KMS-11 (cell line): ENCODE data around the gene UBA5.

Source experiments
- H2AFZ ChIP-seq: fragments of 200-600 bp; sonication (generic); 2 replicates; pipeline ENCODE4 v1.6.1; 2016; ENCODE audit warnings: antibody characterized with exemption, mixed run types, low read depth
- H3K27ac ChIP-seq: fragments of 200-600 bp; sonication (generic); 2 replicates; pipeline ENCODE4 v1.6.1; 2016; ENCODE audit warnings: mild to moderate bottlenecking, mixed run types
- H3K27me3 ChIP-seq: fragments of 200-600 bp; sonication (generic); 2 replicates; pipeline ENCODE4 v1.6.1; 2017; ENCODE audit warnings: mild to moderate bottlenecking, low read depth, mixed run types, moderate library complexity; ENCODE audit not compliant: insufficient read depth
- H3K36me3 ChIP-seq: fragments of 200-600 bp; sonication (generic); 2 replicates; pipeline ENCODE4 v1.6.1; 2017; ENCODE audit warnings: mild to moderate bottlenecking, mixed run types; ENCODE audit not compliant: insufficient read depth
- H3K4me1 ChIP-seq: fragments of 200-600 bp; sonication (generic); 2 replicates; pipeline ENCODE4 v1.6.1; 2016; ENCODE audit warnings: mild to moderate bottlenecking, low read depth, mixed run types; ENCODE audit not compliant: poor library complexity, severe bottlenecking
- H3K4me2 ChIP-seq: fragments of 200-600 bp; sonication (generic); 2 replicates; pipeline ENCODE4 v1.7.0; 2016; ENCODE audit warnings: mild to moderate bottlenecking, mixed run types
- H3K4me3 ChIP-seq: fragments of 200-600 bp; sonication (generic); IDR thresholded peaks from 2 replicates; pipeline ENCODE4 v1.6.1; 2017; ENCODE audit warnings: low read depth, low read length, mixed read lengths; ENCODE audit not compliant: insufficient read depth
- H3K79me2 ChIP-seq: fragments of 200-600 bp; sonication (generic); 2 replicates; pipeline ENCODE4 v1.6.1; 2016; ENCODE audit warnings: low read depth, mixed run types; ENCODE audit not compliant: insufficient read depth
- H3K9ac ChIP-seq: fragments of 200-600 bp; sonication (generic); 2 replicates; pipeline ENCODE4 v1.6.1; 2016; ENCODE audit warnings: mild to moderate bottlenecking, mixed run types
- H4K20me1 ChIP-seq: fragments of 200-600 bp; sonication (generic); 2 replicates; pipeline ENCODE4 v1.6.1; 2016; ENCODE audit warnings: mild to moderate bottlenecking, mixed run types; ENCODE audit not compliant: insufficient read depth
- CTCF ChIP-seq: fragments of 200-600 bp; sonication (generic); conservative IDR thresholded peaks from 2 replicates; pipeline ENCODE4 v1.6.1; 2017; ENCODE audit warnings: low read depth, mild to moderate bottlenecking, antibody characterized with exemption, low read length, moderate library complexity, mixed read lengths

Gene UBA5

DNA sequence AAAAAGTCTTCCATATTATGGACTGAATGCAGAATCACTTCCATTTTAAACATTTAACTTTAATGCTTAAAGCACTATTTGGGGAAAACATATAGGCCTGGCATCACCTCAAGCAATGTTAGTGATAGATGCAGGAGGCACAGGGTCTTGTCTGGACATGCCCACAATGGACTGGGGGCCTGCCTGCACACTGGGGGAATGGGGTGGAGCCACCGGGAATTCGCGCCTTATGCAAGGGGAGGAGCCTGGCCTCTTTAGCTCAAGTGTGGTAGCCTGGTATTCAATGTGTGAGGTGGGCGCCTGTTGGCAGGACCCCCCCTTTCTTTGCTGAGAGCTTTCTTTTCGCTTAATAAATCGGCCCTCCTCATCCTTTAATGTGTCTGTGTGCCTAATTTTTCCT is 33.2 kb upstream of the UBA5 start:
- H3K4me3 ChIP-seq: no peak overlapping the region
- H3K79me2 ChIP-seq: no peaks in the 10 kb centered on the region
- H3K36me3 ChIP-seq: no peaks in the 10 kb centered on the region
- no peak overlapping the region for H2AFZ ChIP-seq
- H3K4me2 ChIP-seq: no peak overlapping the region
- no peaks in the 10 kb centered on the region for H3K4me1 ChIP-seq
- no peaks in the 10 kb centered on the region; the same call in 1 of the 2 replicates for H4K20me1 ChIP-seq
- TF ChIP-seq CTCF: no peak
- H3K9ac ChIP-seq: no peak overlapping the region
- H3K27me3 ChIP-seq: no peaks in the 10 kb centered on the region
- no peak overlapping the region for H3K27ac ChIP-seq

DNA sequence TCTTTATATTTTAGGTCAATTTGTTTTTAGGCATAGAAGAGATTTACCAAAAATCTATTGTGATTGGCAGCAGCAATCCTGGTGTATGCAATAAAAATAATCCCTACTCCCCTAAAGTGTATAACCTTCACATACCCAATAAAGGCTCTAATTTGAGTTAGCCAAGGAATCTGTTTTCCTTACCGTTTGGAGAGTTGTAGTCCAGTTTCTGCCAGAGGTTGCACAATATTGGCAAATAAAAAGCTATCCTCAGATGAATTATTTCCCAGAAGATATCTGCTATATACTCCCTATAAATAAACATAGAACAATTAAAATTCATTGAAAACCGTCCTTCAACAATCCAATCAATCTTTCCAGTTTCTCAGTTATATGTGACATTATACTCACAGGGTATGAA is 32.0 kb upstream of the UBA5 start:
- Histone ChIP-seq H2AFZ (no peak overlapping the region), H3K4me3 (no peak overlapping the region), H3K4me2 (no peak overlapping the region), H3K9ac (no peak overlapping the region), H3K36me3 (no peaks in the 10 kb centered on the region), H3K79me2 (no peaks in the 10 kb centered on the region), H4K20me1 (no peaks in the 10 kb centered on the region; the same call in 1 of the 2 replicates), H3K4me1 (no peaks in the 10 kb centered on the region), H3K27me3 (no peaks in the 10 kb centered on the region), H3K27ac (no peak overlapping the region)
- no peak for TF ChIP-seq CTCF

GRCh38 chr3:132629928-132630327 is 30.2 kb upstream of the UBA5 start:
- no peak for TF ChIP-seq CTCF
- H3K79me2 ChIP-seq: no peaks in the 10 kb centered on the region
- H4K20me1 ChIP-seq: no peaks in the 10 kb centered on the region; the same call in 1 of the 2 replicates
- no peaks in the 10 kb centered on the region for H3K27me3 ChIP-seq
- no peak overlapping the region for H3K9ac ChIP-seq
- no peaks in the 10 kb centered on the region for H3K36me3 ChIP-seq
- no peak overlapping the region for H3K4me2 ChIP-seq
- H2AFZ ChIP-seq: no peak overlapping the region
- H3K4me1 ChIP-seq: no peaks in the 10 kb centered on the region
- no peak overlapping the region for H3K27ac ChIP-seq
- H3K4me3 ChIP-seq: no peak overlapping the region

- H3K4me3 ChIP-seq: no peak overlapping the region
- H4K20me1 ChIP-seq: no peaks in the 10 kb centered on the region; the same call in 1 of the 2 replicates
- no peaks in the 10 kb centered on the region for H3K79me2 ChIP-seq
- no peak overlapping the region for H3K4me2 ChIP-seq
- H3K4me1 ChIP-seq: no peaks in the 10 kb centered on the region
- no peak for TF ChIP-seq CTCF
- H2AFZ ChIP-seq: no peak overlapping the region
- no peak overlapping the region for H3K9ac ChIP-seq
- no peaks in the 10 kb centered on the region for H3K27me3 ChIP-seq
- H3K27ac ChIP-seq: no peak overlapping the region
- H3K36me3 ChIP-seq: no peaks in the 10 kb centered on the region
Observed at GRCh38 chr3:132630612-132631011, 29.5 kb upstream of the UBA5 start.

DNA sequence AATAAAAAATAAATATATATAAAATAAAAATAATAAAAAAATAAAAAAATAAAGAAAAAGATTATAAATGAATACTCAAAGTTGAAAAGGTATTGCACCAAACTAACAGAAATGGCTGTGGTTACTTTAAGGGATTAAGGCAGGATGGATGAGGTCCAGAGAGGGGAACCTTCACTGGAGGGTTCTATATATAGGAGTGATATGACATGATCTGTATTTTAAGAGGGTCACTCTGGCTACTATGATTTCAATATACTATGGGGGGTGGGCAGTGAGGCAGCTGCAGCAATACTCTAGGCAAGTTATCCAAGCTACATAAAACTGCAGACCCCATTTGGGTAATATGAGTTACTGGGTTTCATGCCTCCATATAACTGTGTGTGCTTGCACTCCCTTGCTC is 25.1 kb upstream of the UBA5 start:
- no peak overlapping the region for H2AFZ ChIP-seq
- no peaks in the 10 kb centered on the region for H3K4me1 ChIP-seq
- no peak for TF ChIP-seq CTCF
- H3K4me2 ChIP-seq: no peak overlapping the region
- H4K20me1 ChIP-seq: no peaks in the 10 kb centered on the region; the same call in 1 of the 2 replicates
- no peak overlapping the region for H3K27ac ChIP-seq
- H3K36me3 ChIP-seq: no peaks in the 10 kb centered on the region
- no peaks in the 10 kb centered on the region for H3K27me3 ChIP-seq
- no peak overlapping the region for H3K9ac ChIP-seq
- no peak overlapping the region for H3K4me3 ChIP-seq
- no peaks in the 10 kb centered on the region for H3K79me2 ChIP-seq
